H1 (cell line): ENCODE measurements around the gene POLR2C.

ENCODE experiments used
- CTCF ChIP-seq, 3 experiments: IDR thresholded peaks; 1 replicate in 2 of 3; 2 replicates in 1 of 3; pipeline versions ENCODE4 v1.5.1 to v1.6.1; 2011; ENCODE audit warnings: low read length in 3 of 3, mild to moderate bottlenecking in 3 of 3, inconsistent platforms in 2 of 3, low read depth in 1 of 3, moderate library complexity in 1 of 3; ENCODE audit not compliant: insufficient read depth in 1 of 3; ENCODE audit errors: control extremely low read depth in 1 of 3
- EZH2 ChIP-seq: fragments of 200-600 bp; sonication (generic); IDR thresholded peaks from 2 replicates; pipeline ENCODE4 v1.7.1; 2012; ENCODE audit warnings: low read depth, mild to moderate bottlenecking, moderate library complexity, low read length, inconsistent platforms; ENCODE audit not compliant: severe bottlenecking
- MAX ChIP-seq: IDR thresholded peaks from 2 replicates; pipeline ENCODE4 v1.6.1; 2012; ENCODE audit warnings: inconsistent platforms
- POLR2AphosphoS5 ChIP-seq: IDR thresholded peaks from 2 replicates; pipeline ENCODE4 v1.6.1; 2011; ENCODE audit warnings: low read depth, low read length

- TF ChIP-seq POLR2AphosphoS5 (no peak), CTCF (IDR thresholded peaks at IDR 0.05; ENCODE audit: control extremely low read depth in 1 of 3, insufficient read depth in 1 of 3, low read depth in 1 of 3, low read length in 3 of 3) (no peak), MAX (no peak), EZH2 (no peak)
Observed at GRCh38 chr16:57481421-57481820, 18.9 kb downstream of the POLR2C start.
